HG03064 (cell line): Measurements from ENCODE around the gene VENTX.

ENCODE experiments used
- ATAC-seq: cut with Tn5 transposase; IDR thresholded peaks from one replicate; pipeline ENCODE4 v1.9.1; 2021; ENCODE audit warnings: low read depth; ENCODE audit not compliant: unreplicated experiment

Gene VENTX

GRCh38 chr10:133282846-133283390, 45.3 kb downstream of the VENTX start:
- no peak for ATAC-seq

GRCh38 chr10:133283931-133284330, 46.3 kb downstream of the VENTX start:
- no peak for ATAC-seq

GRCh38 chr10:133285217-133285616, 47.6 kb downstream of the VENTX start:
- no peak for ATAC-seq

- no peak for ATAC-seq
Measured at GRCh38 chr10:133286366-133286765, 48.7 kb downstream of the VENTX start.

GRCh38 chr10:133287832-133288500, 50.3 kb downstream of the VENTX start:
- no peak for ATAC-seq

- no peak for ATAC-seq
Measured at GRCh38 chr10:133289761-133290160, 52.1 kb downstream of the VENTX start.
